Right lobe of liver (tissue), 4 donors: ENCODE data around the gene CCDC138.

ENCODE experiments used
- POLR2A ChIP-seq: fragments of 450-650 bp; IDR thresholded peaks from one replicate; pipeline ENCODE4 v1.6.1; 2017; ENCODE audit warnings: antibody characterized with exemption, mild to moderate bottlenecking
- TF ChIP-seq, protein P1 (sequence below), 4 donors: fragments of 200-600 bp in 3 of 4; fragments of 450-650 bp in 1 of 4; IDR thresholded peaks; one replicate each; pipeline versions ENCODE4 v1.5.1 to v1.8.0; 2016 to 2022; ENCODE audit warnings: antibody characterized with exemption in 4 of 4, mild to moderate bottlenecking in 2 of 4
- donor health status: DM: no; HTN: no; CAD: no.
- donor health status: DM: no; HTN: no; CAD: no.
- donor health status: DM: no; HTN: yes; CAD: no.

DNA sequence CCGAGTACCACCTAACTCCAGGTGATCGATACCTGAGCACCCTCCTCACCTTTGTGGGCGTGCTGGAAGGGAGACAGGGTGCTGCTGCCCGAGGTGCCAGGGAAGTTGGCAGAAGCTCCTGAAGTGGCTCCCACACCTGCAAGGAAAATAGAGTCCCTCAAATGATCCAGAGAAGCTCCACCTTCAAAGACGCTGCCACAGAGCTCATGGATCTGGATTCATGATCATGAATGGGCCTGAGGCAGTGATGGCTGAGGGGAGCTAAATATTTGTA, 126.0 kb downstream of the CCDC138 start:
- TF ChIP-seq, protein P1, sequence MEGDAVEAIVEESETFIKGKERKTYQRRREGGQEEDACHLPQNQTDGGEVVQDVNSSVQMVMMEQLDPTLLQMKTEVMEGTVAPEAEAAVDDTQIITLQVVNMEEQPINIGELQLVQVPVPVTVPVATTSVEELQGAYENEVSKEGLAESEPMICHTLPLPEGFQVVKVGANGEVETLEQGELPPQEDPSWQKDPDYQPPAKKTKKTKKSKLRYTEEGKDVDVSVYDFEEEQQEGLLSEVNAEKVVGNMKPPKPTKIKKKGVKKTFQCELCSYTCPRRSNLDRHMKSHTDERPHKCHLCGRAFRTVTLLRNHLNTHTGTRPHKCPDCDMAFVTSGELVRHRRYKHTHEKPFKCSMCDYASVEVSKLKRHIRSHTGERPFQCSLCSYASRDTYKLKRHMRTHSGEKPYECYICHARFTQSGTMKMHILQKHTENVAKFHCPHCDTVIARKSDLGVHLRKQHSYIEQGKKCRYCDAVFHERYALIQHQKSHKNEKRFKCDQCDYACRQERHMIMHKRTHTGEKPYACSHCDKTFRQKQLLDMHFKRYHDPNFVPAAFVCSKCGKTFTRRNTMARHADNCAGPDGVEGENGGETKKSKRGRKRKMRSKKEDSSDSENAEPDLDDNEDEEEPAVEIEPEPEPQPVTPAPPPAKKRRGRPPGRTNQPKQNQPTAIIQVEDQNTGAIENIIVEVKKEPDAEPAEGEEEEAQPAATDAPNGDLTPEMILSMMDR (IDR thresholded peaks at IDR 0.05) = no peak
- no peak for TF ChIP-seq POLR2A
